GM18858 (cell line): Measurements from ENCODE around the gene FRK.
"Not testable (repeated sequence)": the region's sequence is repeated elsewhere in the genome, so short reads cannot be mapped to it uniquely, and the experiment has no call there.

Experiments
- ATAC-seq: cut with Tn5 transposase; IDR thresholded peaks from one replicate; pipeline ENCODE4 v1.9.1; 2021; ENCODE audit not compliant: unreplicated experiment

Gene FRK

GRCh38 chr6:116074732-116075390 is 14.2 kb upstream of the FRK start:
- no peak for ATAC-seq

- no peak for ATAC-seq
Observed at GRCh38 chr6:116073765-116074440, 13.2 kb upstream of the FRK start.

GRCh38 chr6:116072368-116072767 is 11.7 kb upstream of the FRK start:
- ATAC-seq: no peak

- no peak for ATAC-seq
Observed at GRCh38 chr6:116070616-116071389, 10.1 kb upstream of the FRK start.

- ATAC-seq: no peak
Observed at GRCh38 chr6:116070101-116070500, 9.4 kb upstream of the FRK start.

GRCh38 chr6:116066789-116067188 is 6.1 kb upstream of the FRK start:
- no peak for ATAC-seq

- no peak for ATAC-seq
Observed at GRCh38 chr6:116064666-116065065, 4.0 kb upstream of the FRK start.

- no peak for ATAC-seq
Observed at GRCh38 chr6:116062496-116062895, 1.8 kb upstream of the FRK start.

- peak; percentile 61 for ATAC-seq
Observed at GRCh38 chr6:116059713-116060571, 749 bp downstream of the FRK start.

- ATAC-seq: no peak
Observed at GRCh38 chr6:116057766-116058165, 2.9 kb downstream of the FRK start.

GRCh38 chr6:116055513-116055912 is 5.2 kb downstream of the FRK start:
- no peak for ATAC-seq

- ATAC-seq: no peak
Observed at GRCh38 chr6:116051244-116051643, 9.4 kb downstream of the FRK start.

- no peak for ATAC-seq
Observed at GRCh38 chr6:116050737-116051136, 10.0 kb downstream of the FRK start.

- no peak for ATAC-seq
Observed at GRCh38 chr6:116049321-116049720, 11.4 kb downstream of the FRK start.

GRCh38 chr6:116047173-116047933 is 13.3 kb downstream of the FRK start:
- peak; percentile 83 for ATAC-seq

- no peak for ATAC-seq
Observed at GRCh38 chr6:116046737-116047136, 14.0 kb downstream of the FRK start.

- not testable (repeated sequence) for ATAC-seq
Observed at GRCh38 chr6:116046272-116046671, 14.4 kb downstream of the FRK start.

GRCh38 chr6:116041934-116042333 is 18.8 kb downstream of the FRK start:
- no peak for ATAC-seq

- no peak for ATAC-seq
Observed at GRCh38 chr6:116040993-116041392, 19.7 kb downstream of the FRK start.

GRCh38 chr6:116036885-116037284 is 23.8 kb downstream of the FRK start:
- ATAC-seq: no peak
